BLaER1 (cell line): ENCODE measurements around the gene SULT1C3.

Source experiments
- H3K27ac ChIP-seq: shearing (Covaris generic); formaldehyde crosslinking; 2 replicates; pipeline ENCODE4 v1.8.1; 2022
- H3K27me3 ChIP-seq: shearing (Covaris generic); formaldehyde crosslinking; 2 replicates; pipeline ENCODE4 v1.8.1; 2022
- H3K36me3 ChIP-seq: shearing (Covaris generic); formaldehyde crosslinking; 2 replicates; pipeline ENCODE4 v1.8.1; 2022
- H3K4me1 ChIP-seq: shearing (Covaris generic); formaldehyde crosslinking; 2 replicates; pipeline ENCODE4 v1.8.1; 2022
- H3K4me2 ChIP-seq: shearing (Covaris generic); formaldehyde crosslinking; 2 replicates; pipeline ENCODE4 v1.8.1; 2022
- H3K4me3 ChIP-seq: shearing (Covaris generic); formaldehyde crosslinking; 2 replicates; pipeline ENCODE4 v1.8.1; 2022
- H3K9ac ChIP-seq: shearing (Covaris generic); formaldehyde crosslinking; 2 replicates; pipeline ENCODE4 v1.8.1; 2022
- H3K9me3 ChIP-seq: shearing (Covaris generic); formaldehyde crosslinking; 2 replicates; pipeline ENCODE4 v1.8.1; 2022
- H4K20me1 ChIP-seq: shearing (Covaris generic); formaldehyde crosslinking; 2 replicates; pipeline ENCODE4 v1.8.1; 2022
- Cebpa-rat ChIP-seq: shearing (Covaris generic); IDR thresholded peaks from 2 replicates; pipeline ENCODE4 v1.8.1; 2022

The SULT1C3 gene

DNA sequence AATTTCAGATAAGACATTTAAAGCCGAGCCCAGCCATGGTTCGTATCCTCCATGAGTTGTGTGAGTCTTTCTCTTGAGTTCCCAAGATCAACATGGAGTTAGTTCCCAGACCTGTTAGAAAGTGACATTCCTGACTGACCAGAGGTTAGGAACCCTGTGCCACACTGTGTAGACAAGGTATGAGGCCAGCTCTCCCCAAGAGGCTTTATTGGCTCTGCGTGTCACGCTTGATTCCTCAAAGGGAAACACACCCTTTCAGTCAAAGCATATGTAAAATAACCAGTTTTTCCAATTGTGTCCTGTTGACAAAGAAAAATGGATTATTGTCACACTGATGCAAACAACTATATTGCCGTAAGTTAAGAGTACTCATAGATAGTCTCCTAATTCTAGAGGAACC lies 1.2 kb downstream of the SULT1C3 start:
- TF ChIP-seq Cebpa-rat = no peak
- Histone ChIP-seq H3K9ac (no peak overlapping the region), H3K27me3 (no peaks in the 10 kb centered on the region), H3K9me3 (peaks cover 36% of the 10 kb centered on the region), H3K4me3 (no peak overlapping the region), H3K4me2 (no peak overlapping the region), H3K4me1 (no peaks in the 10 kb centered on the region), H3K27ac (no peak overlapping the region), H3K36me3 (no peaks in the 10 kb centered on the region), H4K20me1 (no peaks in the 10 kb centered on the region)

DNA sequence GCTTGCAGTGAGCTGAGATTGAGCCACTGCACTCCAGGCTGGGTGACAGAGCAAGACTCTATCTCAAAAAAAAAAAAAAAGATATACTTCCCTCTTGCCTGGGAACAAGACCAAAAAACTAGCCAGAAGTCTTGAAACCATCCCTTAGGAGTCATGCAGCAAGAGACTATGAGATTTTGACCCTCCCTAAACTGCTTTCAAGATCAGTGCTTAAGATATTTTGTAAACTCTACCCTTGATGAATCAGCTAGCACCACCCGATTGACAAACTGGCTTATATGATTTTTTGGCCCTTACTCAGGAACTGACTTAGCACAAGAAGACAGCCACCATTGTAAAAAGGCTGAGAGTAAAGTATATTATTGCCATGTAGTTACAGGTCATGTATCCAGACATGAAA lies 3.8 kb downstream of the SULT1C3 start:
- H3K27me3 ChIP-seq = no peaks in the 10 kb centered on the region
- no peak overlapping the region for H3K27ac ChIP-seq
- H3K4me3 ChIP-seq = no peak overlapping the region
- H3K4me1 ChIP-seq = no peaks in the 10 kb centered on the region
- TF ChIP-seq Cebpa-rat = no peak
- H3K9me3 ChIP-seq = peaks cover 18% of the 10 kb centered on the region
- H3K4me2 ChIP-seq = no peak overlapping the region
- H3K9ac ChIP-seq = no peak overlapping the region
- H4K20me1 ChIP-seq = no peaks in the 10 kb centered on the region
- no peaks in the 10 kb centered on the region for H3K36me3 ChIP-seq

DNA sequence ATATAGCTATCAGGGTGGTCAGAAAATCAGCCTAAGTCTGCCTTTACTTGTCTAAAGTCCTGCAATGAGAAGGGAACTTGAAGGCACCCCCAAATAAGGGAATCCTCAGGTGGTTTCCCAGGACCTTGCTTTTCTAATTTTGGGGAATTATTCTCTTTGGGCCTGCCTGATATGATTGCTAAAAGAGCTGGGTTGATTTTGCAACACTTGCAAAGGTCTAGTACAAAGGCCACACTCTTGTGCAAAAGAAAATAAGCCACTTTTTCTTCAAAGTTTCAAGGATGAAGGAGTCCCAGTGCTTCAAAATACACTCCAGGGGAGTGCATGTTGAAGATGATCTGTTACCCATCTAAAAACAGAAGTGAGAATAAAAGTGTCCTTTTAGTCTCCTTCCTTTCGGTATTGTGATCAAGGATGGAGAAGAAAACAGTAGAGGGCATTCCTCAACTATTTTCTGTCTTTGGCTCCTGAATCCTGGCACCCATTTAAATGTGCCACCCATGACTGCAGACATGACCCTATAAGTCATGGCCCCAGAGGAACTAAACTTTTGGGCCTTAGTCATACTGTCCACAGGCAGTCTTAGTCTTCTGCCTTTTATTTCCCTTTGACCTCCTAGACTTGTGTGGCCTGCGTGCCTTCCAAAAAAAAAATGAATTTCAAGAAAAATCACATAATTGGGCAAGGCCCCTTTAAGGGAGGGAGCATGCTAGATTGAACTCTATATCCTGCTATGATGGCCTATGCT lies 5.1 kb downstream of the SULT1C3 start:
- Histone ChIP-seq H3K27ac (no peak overlapping the region), H3K9ac (no peak overlapping the region), H3K27me3 (no peaks in the 10 kb centered on the region), H3K4me2 (no peak overlapping the region), H3K4me3 (no peak overlapping the region), H3K36me3 (no peaks in the 10 kb centered on the region), H4K20me1 (no peaks in the 10 kb centered on the region), H3K9me3 (peaks cover 16% of the 10 kb centered on the region), H3K4me1 (no peaks in the 10 kb centered on the region)
- TF ChIP-seq Cebpa-rat = no peak

DNA sequence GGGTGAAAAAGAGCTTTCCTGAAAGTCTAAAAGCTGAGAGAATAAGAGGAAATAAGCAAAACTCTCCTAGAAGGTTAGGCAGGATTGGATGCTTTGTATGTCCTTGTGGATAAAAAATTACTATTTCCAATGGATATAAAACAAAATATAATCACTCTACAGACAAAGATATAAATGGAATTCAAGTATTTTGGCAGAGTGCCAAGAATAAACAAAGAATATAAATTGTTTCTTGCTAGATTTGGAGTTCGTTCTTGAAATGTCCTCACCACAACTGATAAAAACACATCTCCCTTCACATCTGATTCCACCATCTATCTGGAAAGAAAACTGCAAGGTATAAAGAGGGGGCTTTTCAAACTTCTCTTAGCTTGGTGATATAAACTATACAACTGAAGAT lies 13.3 kb downstream of the SULT1C3 start:
- Histone ChIP-seq H3K4me1 (no peaks in the 10 kb centered on the region), H4K20me1 (no peaks in the 10 kb centered on the region), H3K27ac (no peak overlapping the region), H3K27me3 (no peaks in the 10 kb centered on the region), H3K36me3 (no peaks in the 10 kb centered on the region), H3K9ac (no peak overlapping the region), H3K9me3 (no peaks in the 10 kb centered on the region), H3K4me3 (no peak overlapping the region), H3K4me2 (no peak overlapping the region)
- TF ChIP-seq Cebpa-rat = no peak

DNA sequence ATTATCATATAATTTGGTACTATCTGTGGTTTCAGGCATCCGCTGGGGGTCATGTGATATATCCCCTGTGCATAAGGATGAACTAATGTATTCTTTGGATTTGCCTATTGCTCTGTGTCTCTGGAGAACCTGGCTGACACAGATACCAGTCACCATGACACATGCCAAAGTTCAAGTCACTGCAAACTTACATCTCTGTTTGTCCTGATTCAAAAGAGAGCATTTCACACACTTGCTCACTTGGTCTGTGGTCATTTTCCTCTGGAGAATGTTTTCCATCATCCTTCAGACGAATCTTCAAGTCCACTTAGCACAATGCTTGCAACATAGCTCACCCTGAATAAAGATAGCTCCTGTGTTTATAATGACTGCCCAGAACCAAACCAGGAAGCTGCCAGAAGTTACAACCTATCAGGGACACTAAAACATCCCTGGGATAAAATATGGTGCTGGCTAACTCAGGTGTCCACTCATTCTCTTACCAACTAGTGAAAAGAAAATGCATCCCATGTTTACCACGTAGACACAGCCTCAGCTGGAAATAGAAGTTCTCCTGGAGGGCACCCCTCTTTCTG lies 18.1 kb downstream of the SULT1C3 start:
- no peaks in the 10 kb centered on the region for H3K36me3 ChIP-seq
- H3K27ac ChIP-seq = no peak overlapping the region
- no peaks in the 10 kb centered on the region for H3K9me3 ChIP-seq
- no peak overlapping the region for H3K9ac ChIP-seq
- no peaks in the 10 kb centered on the region for H4K20me1 ChIP-seq
- H3K4me2 ChIP-seq = no peak overlapping the region
- no peak overlapping the region for H3K4me3 ChIP-seq
- TF ChIP-seq Cebpa-rat = no peak
- H3K27me3 ChIP-seq = no peaks in the 10 kb centered on the region
- H3K4me1 ChIP-seq = no peaks in the 10 kb centered on the region

DNA sequence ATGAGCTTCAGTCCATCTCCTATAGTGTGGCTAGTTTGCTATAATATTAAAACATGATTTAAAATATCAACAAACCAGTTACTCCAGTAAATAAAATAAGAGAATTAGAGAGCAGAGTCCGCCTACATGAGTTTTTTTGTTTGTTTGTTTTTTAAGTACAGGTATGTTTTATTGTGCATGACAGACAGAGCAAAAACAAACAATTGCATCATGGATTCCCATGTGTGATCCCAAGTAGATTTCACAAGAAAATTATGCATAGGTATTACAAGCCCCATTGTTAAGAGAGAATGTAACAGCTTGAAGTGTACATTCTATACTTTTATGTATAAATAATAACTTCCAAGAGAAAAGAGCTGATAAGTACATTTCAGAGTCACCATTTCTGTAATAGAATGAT lies 21.0 kb downstream of the SULT1C3 start:
- no peak for TF ChIP-seq Cebpa-rat
- Histone ChIP-seq H3K9me3 (no peaks in the 10 kb centered on the region), H3K27me3 (no peaks in the 10 kb centered on the region), H3K4me3 (no peak overlapping the region), H3K27ac (no peak overlapping the region), H4K20me1 (no peaks in the 10 kb centered on the region), H3K4me1 (no peaks in the 10 kb centered on the region), H3K36me3 (no peaks in the 10 kb centered on the region), H3K4me2 (no peak overlapping the region), H3K9ac (no peak overlapping the region)

DNA sequence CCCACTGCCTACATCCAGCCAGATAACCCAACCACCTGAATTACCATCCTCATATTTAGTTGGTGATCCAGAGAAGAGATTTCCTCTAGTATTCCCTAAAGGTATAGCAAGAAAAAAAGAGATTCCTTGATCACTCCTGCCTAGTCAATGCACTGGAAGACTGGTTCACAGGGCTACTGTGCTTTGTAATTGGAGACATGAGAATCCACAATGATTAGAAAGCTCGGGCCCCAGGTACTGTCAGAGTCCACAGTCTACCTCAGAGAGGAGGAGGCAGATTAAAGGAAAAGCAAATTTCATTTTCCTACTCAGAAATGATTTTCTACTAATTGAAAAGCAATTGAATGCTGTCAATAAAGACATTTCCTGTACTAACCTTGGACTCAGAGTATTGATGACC lies 22.3 kb downstream of the SULT1C3 start:
- TF ChIP-seq Cebpa-rat = no peak

DNA sequence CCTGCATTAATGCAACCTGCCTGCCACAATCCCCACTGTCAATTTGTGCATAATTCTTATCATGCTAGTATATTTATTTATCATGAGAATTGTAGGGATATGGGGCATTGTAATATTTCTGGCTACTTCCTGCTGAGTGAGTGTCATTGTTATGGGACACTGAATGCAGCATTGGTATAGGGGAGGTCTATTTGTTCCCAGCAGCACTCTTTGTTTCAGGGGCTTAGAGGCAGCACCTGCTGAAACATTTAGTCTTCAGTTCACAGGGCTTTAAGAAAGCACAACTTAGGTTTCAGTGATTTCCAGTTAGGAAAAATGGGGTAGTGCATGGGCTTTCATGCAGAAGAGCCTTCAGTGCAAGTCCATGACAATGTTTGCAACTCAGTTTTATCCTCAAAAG lies 23.6 kb downstream of the SULT1C3 start:
- no peak overlapping the region for H3K27ac ChIP-seq
- no peak overlapping the region for H3K4me2 ChIP-seq
- H4K20me1 ChIP-seq = no peaks in the 10 kb centered on the region
- TF ChIP-seq Cebpa-rat = no peak
- H3K36me3 ChIP-seq = no peaks in the 10 kb centered on the region
- no peak overlapping the region for H3K4me3 ChIP-seq
- no peaks in the 10 kb centered on the region for H3K27me3 ChIP-seq
- no peaks in the 10 kb centered on the region for H3K9me3 ChIP-seq
- H3K9ac ChIP-seq = no peak overlapping the region
- H3K4me1 ChIP-seq = no peaks in the 10 kb centered on the region

More for the DNA sequence above, 22.3 kb downstream of the SULT1C3 start:
- Histone ChIP-seq H4K20me1 (no peaks in the 10 kb centered on the region), H3K9me3 (no peaks in the 10 kb centered on the region), H3K27ac (no peak overlapping the region), H3K4me1 (no peaks in the 10 kb centered on the region), H3K9ac (no peak overlapping the region), H3K4me3 (no peak overlapping the region), H3K27me3 (no peaks in the 10 kb centered on the region), H3K36me3 (no peaks in the 10 kb centered on the region), H3K4me2 (no peak overlapping the region)

DNA sequence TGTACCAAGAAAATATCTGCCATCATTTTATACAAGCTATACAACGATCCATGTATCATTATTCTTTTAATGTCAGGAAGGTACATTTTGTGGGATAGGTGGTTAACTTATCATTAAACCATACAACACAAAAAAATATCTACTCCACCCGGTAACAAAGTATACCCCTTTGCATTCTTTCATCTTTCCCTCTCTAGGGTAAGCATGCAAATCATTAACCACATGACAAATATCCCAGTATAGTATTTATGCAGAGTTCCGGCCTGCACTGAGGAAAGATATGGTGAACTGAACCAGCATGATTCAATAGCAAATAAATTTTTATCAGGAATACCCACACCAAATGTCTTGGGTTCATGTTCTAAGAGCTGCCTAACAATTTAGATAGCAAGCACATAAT lies 26.4 kb downstream of the SULT1C3 start:
- Histone ChIP-seq H3K9ac (no peak overlapping the region), H3K4me1 (no peaks in the 10 kb centered on the region), H3K36me3 (no peaks in the 10 kb centered on the region), H3K4me2 (no peak overlapping the region), H4K20me1 (no peaks in the 10 kb centered on the region), H3K27me3 (no peaks in the 10 kb centered on the region), H3K27ac (no peak overlapping the region), H3K9me3 (no peaks in the 10 kb centered on the region), H3K4me3 (no peak overlapping the region)
- TF ChIP-seq Cebpa-rat = no peak

DNA sequence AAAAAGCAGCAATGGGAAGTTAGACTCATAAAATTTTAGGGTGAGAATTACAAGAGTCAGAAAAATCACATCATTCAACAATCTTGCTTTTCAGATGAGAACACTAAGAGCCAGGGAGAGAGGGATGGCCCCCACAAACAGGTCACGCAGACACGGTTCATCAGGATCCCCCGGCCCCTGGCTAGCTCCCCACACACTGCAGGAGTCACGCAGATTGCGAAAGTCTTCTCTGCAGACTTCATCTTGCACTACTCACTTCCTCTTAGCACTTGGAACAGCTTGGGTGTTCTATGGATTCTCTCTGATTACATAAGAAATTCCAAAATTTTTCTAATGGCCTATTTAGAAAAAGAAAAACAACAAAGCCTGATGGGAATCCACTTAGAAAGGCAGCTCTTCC lies 27.3 kb downstream of the SULT1C3 start:
- Histone ChIP-seq H3K4me3 (no peak overlapping the region), H3K27ac (no peak overlapping the region), H3K36me3 (no peaks in the 10 kb centered on the region), H3K9ac (no peak overlapping the region), H3K27me3 (no peaks in the 10 kb centered on the region), H3K4me1 (no peaks in the 10 kb centered on the region), H3K4me2 (no peak overlapping the region), H3K9me3 (no peaks in the 10 kb centered on the region), H4K20me1 (no peaks in the 10 kb centered on the region)
- no peak for TF ChIP-seq Cebpa-rat
